Non-pigmented ciliary epithelial cell (primary cell): ENCODE measurements around the gene CSRNP2.
"Not testable (repeated sequence)": the region's sequence is repeated elsewhere in the genome, so short reads cannot be mapped to it uniquely, and the experiment has no call there.

Experiments
- DNase-seq: peaks from one replicate; pipeline ENCODE4 v3.0.0-alpha.2; 2010; ENCODE audit warnings: low read depth

The CSRNP2 gene, protein sequence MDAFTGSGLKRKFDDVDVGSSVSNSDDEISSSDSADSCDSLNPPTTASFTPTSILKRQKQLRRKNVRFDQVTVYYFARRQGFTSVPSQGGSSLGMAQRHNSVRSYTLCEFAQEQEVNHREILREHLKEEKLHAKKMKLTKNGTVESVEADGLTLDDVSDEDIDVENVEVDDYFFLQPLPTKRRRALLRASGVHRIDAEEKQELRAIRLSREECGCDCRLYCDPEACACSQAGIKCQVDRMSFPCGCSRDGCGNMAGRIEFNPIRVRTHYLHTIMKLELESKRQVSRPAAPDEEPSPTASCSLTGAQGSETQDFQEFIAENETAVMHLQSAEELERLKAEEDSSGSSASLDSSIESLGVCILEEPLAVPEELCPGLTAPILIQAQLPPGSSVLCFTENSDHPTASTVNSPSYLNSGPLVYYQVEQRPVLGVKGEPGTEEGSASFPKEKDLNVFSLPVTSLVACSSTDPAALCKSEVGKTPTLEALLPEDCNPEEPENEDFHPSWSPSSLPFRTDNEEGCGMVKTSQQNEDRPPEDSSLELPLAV

DNA sequence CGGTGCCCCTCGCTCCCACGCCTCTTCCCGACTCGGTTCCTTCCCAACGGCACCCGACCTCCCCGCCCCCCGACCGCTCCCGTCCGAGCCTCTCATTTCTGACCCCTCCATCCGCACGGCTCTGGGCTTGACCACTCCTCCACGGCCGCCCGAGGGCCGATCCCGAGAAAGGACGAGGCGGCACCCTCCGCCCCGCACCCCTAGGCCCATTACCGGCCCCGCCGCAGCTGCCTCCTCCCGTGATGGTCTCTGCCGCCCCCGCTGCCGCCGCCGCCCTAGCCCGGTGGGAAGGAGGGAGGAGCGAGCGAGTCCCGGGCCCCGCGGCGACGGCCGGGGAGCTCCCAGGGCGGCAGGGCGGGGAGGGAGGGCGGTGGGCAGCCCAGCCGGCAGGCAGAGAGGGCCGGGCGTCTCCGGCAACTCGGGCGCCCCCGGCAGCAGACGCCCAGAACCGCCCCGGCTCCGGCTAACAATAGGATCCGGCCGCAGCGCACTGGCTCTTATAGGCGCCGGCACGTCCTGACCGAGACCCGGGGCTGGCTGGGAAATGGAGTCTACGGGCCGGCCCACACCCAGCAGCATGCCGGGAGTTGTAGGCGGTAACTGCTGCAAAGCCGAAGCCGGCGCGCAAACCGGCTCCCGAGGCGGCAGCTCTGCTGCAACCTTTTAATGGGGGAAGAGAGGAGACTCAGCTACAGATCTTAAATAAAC, at the start of gene CSRNP2:
CSRNP2 (minus strand) TSS at position 471 of the 708 bp plus-strand sequence. CDS start 7,035 bp downstream, outside the sequence.
- DNase-seq: peak; percentile 72

DNA sequence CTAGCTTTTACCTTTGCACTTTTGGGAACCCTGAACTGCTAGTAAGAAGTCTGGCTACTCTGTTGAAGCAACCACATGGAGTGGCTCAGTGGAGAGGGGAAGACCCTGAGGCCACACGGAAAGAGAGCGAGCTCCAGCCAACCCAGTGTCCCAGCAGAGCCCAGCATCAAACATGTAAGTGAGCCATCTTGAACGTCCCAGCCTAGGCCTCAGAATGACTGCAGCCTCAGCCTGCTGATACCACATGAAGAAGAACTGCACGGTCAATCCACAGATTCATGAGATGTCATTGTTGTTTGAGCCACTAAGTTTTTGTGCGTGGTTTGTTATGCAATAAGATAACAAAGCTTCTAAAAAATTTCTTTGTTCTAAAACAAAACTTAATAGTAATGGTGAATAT, 49.3 kb upstream of the CSRNP2 start:
- no peak for DNase-seq

DNA sequence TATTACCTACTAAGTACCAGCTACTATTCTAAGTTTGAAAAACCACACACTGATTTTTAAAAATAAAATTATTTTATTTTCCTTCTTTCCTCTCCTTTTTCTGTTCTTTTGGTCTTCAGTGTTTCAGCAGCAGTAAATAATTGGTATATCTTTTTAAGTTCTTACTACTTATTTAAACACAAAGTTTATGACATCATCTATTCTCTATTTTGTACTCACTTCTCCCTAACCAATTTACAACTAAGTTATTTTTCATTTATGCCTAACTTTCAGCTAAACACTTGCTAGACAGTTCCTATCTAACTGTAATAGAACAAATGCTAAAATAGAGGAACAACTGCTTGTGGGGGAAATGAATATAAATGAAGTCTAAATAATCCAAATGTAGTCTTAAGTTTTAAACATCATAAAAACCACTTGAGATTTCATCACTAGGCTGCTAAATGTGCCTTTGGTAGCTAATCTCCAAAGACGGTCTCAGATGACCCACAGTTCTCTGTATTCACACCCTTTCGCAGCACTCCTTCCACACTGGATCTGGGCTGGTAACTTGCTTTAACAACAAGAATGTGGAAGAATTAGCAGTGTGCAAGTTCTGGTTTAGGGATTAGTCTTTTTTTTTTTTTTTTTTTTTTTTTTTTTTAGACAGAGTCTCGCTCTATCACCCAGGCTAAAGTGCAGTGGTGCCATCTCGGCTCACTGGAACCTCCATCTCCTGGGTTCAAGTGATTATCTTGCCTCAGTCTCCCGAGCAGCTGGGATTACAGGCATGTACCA, 48.5 kb upstream of the CSRNP2 start:
- no peak for DNase-seq

DNA sequence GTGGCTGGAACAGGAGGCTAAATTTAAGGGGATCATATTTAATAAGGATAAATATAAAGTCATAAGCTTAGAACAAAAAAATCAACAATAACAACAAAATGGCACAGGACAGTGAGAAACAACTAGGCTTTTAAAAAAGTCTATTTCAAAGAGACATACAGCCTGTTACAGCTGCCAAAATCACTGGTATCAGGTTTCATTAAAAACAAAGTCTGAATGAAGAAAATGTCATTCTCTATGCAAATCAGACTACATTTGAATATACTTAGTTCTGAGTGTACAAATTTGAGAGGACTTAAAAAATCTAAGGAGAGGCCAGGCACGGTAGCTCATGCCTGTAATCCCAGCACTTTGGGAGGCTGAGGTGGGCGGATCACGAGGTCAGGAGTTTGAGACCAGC, 45.5 kb upstream of the CSRNP2 start:
- no peak for DNase-seq

DNA sequence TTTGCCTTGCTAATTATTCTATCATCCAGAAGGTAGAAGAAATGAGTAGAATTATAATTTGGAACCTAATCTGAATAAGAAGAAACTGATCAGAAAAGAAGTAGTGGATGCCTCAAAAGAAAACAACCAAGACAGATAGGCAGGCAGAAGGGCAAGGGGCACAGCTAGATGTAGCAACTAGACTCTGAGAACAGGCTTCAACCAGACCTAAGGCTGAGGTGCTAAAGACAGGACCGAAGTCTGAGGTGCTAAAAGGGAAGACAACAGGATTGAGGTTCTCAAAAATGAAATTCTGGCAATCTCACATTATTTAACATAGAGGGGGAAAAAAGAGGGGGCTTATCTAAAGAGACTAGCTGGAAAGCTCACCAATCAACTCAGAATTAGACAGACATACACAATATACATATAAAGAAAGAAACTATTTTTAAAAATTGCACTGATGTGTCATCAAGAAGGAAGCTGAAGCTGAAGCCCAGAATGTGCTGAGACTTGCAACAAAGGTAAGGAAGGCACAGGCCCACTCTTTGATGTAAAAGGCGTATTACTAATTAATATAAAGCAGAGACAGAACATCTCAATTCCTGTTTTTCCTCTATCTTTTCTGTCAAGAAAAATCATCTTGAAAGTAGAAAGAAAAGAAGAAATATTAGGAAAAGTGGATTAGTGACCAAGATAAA, 43.8 kb upstream of the CSRNP2 start:
- DNase-seq: peak; percentile 3

DNA sequence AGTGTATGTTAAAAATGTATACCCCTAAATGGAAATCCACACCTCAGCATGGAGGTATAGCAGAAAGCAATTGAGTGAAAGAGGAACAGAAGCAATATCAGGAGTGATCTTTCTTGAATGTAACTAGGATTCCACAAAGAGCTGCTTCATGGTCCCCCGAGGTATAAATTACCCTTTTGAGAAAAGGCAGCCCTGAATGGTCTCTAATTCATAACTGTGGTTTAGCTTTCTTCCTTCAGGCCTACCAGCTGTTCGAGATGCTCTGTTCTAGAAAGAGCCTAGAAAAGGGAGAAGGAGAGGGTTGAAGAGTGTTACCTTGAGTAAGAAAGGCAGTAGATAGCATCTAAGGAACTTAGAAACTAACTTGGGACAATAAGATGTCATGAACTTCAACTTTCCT, 42.9 kb upstream of the CSRNP2 start:
- DNase-seq: no peak

DNA sequence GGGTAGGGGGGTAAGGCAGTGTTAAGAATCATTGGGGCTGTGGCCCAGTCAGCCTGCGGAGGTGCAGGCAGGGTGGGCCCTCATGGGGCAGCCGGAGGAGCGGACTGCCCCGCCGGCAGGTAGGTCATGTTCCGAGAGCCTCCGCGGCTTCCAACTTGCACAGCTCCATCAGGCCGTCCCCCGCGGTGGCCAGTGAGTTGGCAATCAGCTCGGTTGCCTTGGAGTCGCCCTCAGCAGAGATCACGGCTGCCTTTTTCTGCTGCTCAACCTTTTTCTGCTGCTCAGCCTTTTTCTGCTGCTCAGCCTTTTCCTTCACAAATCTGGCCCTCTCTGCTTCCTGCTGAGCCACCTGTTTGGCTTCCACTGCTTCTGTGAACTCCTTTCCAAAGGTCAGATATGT, 41.1 kb upstream of the CSRNP2 start:
- DNase-seq: no peak

DNA sequence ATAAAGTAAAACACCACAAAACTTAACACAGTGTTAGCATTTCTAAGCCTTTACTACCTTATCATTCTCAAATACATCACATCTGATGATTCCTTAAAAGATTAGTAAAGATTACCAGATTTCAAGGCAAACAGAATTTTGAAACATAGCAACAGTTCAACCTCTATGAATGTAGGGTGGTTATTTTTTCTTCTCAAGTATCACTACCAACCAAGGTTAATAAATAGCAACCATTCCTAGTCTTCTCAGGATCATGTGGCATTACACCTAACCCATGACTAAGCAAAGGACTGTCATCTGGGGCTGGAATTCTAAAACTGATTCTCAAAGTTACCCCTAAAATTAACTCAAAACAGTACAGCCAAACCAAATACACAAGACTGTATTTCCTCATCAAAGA, 39.4 kb upstream of the CSRNP2 start:
- DNase-seq: no peak

DNA sequence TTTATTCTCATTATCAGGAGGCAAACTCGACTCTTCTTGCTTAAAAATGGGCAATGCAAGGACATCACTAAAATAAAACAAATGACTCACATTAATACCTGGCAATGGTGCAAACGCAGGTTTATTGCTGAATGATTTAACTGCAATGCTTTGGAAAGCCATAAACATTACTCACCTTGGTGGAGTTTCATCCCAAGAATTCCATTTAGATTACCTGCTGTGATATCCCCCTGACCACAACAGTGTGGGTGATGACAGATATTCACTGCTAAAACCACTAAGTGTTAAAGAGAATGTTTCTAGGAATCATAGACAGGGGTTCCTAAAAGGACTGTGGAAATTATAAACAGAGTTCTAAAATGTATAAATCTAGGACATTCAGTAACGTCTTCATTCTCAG, 35.3 kb upstream of the CSRNP2 start:
- DNase-seq: peak; percentile 31

DNA sequence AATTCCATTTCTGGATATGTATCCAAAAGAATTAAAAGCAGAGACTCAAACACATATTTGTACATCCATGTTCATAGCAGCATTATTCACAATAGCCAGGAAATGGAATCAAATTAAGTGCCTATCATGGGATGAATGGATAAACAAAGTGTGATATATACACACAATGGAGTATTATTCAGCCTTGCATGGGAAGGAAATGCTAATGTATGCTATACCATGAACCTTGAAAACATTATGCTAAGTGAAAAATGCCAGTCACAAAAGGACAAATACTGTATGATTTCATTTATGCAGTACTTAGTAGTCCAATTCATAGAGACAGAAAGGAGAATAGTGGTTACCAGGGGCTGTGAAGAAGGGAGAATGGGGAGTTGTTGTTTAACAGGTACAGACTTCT, 32.1 kb upstream of the CSRNP2 start:
- DNase-seq: no peak

DNA sequence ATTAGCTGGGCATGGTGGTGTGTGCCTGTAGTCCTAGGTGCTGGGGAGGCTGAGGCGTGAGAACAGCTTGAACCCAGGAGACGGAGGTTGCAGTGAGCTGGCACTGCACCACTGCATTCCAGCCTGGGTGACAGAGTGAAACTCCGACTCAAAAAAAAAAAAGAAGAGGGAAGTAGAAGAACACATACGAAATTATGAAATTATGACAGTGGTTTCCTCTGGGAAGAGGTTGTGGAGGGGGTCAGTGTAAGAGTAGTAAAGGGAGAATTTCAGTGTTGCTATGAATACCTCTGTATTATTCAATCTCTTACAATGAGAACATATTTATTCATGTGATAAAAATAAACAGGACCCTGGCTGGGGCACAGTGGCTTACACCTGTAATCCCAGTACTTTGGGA, 24.7 kb upstream of the CSRNP2 start:
- DNase-seq: no peak

DNA sequence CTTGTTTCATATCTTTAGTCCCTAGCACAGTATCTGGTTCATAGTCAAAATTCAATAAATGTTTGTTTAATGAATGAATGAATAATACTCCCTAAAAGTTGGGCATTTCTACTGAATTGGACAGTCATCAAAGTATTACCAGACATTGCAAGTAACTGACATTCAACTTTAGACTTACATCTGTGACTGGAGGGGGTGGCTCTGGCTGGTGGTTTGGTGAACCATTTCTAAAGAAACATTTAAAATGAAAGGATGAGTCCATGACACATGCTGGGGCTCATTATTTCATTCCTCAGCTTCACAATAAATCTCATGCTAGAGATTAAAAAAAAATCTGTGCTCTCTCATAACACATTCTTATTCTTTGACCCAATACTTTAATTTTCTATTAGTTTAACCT, 20.6 kb upstream of the CSRNP2 start:
- no peak for DNase-seq

DNA sequence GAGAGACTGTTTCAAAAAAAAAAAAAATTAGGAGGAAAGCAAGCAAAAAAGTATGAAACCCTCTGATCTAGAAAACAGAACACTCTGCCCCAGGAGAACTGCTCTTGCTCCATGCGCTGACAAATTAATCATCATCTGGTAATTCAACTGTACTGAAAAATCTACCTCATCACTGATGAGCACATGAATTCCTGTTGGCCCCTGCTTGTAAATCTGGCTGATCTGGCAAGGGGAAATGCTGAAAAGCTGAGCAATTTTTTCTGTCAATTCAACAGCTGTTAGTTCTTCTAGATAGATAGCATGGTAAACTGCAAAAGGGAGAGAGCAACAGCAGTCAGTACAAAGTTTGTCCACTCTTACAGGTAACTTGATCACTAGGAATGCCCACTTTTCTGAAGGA, 15.2 kb upstream of the CSRNP2 start:
- no peak for DNase-seq

DNA sequence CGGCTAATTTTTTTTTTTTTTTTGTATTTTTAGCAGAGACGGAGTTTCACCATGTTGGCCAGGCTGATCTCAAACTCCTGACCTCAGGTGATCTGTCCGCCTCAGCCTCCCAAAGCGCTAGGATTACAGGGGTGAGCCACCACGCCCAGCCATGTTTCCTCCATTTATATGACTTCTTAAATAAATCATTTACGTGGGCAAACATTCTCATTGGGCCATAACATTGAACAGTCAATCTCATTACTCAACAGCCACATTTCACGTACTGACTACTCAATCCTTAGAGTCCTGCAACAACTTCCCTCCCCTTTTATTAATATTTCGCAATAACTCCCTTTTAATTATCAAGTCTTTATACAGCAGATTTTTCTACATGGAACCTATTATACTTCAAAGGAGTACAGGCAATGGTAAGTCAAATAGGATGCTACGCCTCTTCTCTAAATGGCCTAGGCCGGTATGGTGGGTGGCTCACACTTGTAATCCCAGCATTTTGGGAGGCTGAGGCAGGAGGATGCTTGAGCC, 7.4 kb upstream of the CSRNP2 start:
- no peak for DNase-seq

DNA sequence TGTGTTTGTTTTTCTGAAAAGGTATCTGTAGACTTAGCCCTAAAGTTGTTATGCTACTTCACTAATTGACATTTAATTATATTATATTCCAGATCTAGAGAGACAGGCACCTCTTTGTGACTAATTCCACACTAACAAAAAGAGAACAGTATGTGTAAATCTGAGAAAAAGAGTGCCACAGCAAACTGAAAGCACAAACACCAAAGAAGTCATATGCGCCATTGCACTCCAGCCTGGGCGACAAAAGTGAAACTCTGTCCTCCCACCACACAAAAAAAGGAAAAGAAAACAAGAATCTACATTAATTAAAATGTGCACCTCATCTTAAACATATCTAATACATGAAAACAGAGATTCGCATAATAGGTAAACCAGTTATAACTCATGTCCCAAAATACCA, 4.4 kb upstream of the CSRNP2 start:
- DNase-seq: no peak

DNA sequence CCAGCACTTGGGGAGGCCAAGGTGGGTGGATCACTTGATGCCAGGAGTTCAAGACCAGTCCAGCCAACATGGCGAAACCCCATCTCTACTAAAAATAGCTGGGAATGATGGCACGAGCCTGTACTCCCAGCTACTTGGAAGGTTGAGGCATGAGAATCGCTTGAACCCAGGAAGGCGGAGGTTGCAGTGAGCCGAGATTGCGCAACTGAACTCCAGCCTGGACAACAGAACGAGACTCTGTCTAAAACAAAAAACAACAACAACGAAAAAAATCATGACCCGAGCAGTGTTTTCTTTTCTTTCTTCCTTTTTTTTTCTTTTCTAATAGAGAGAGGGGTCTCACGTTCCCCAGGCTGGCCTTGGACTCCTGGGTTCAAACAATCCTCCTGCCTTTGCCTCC, 3.5 kb upstream of the CSRNP2 start:
- DNase-seq: no peak

DNA sequence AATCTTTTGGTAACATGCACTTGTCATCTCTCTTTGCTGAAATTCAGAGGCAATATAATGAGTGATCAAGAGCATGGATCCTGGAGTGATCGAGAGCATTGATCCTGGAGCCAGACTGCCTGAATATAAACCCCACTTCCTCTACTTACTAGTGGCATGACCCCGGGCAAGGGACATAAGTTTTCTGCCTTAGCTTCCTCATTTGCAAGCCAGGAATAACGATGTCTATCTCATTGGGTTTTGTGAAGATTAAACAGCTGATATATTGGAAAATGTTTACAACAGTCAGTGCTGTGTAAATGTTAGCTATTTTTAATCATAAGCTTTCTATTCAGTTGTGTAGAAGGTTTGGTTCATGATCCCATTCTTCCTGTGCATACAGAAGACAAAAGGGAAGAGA, 2.4 kb upstream of the CSRNP2 start:
- no peak for DNase-seq

DNA sequence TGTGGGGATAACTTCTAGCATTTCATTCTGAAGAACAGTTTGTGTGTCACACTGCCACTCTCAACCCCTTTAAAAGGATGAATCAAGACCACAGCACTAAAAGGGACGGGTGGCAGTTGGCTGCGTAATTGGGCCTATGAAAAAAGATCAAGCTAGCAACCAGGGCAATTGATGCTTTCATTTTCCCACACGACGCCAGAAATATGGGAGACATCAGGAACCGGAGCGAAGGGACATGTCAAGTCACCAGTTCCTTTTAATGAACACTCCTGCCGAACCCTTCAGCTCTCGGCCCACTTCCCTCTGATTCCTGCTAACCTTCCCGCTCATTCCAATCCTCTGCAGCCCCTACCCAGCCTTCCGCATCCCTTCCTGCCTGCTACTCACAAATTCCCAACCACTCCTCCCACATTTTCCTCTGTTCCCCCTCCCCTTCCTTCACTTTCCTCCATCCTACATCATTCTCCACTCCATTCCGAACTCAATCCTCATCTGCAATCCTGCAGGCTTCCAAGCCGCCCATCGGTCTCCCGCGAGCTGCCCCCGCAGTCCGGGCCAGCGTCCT, 753 bp downstream of the CSRNP2 start:
- no peak for DNase-seq

DNA sequence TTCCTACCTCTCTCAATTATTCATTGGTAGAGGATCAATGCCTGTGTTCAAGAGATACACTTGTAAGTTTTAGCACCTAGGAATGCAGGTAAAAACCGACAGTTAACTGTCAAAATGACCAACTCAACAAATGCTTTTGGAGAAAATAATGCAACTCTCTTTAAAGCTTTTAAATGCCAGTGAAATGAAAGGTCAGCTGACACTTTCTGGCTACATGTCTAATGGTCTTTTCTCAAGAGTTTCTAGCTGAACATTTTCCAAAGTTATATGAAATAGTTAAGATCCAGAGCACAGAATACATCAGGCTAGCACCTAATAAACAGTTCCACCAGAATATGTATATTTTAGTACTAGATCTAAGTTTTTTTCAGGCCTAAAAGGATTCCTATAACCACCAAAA, 2.0 kb downstream of the CSRNP2 start:
- no peak for DNase-seq

DNA sequence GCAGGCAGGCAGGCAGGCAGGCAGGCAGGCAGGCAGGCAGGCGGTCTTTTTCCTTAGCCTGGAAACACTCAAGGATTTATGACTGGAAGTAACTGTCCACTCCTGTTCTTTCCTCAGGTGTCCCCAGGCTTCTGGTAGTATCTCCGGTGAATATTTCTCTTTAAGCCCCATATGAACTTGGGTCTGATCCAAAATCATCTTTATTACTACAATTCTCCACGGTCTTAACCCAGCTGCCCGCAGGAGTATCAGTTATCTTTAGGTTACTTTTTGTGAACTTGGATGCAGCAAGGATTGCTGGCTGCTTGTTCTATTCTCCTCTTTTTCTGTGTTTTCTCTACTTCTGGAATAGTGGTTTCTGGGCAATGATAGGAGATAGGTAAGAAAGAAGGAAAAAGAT, 3.3 kb downstream of the CSRNP2 start:
- no peak for DNase-seq

DNA sequence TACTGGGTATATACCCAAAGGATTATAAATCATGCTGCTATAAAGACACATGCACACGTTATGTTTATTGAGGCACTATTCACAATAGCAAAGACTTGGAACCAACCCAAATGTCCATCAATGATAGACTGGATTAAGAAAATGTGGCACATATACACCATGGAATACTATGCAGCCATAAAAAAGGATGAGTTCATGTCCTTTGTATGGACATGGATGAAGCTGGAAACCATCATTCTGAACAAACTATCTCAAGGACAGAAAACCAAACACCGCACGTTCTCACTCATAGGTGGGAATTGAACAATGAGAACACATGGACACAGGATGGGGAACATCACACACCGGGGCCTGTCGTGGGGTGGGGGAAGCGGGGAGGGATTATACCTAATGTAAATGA, 4.5 kb downstream of the CSRNP2 start:
- DNase-seq: not testable (repeated sequence)
